Astrocyte (in vitro differentiated cells and primary cell): ENCODE results near the gene RGS9. TPM values are rescaled to one million over a fixed set of nuclear protein-coding genes. Genes with fewer than 3 reads are reported as not detected.

Source experiments
- DNase-seq: peaks from one replicate; pipeline ENCODE4 v3.0.0-alpha.2; 2010; ENCODE audit warnings: low read depth
- FAIRE-seq: peaks from 2 replicates; lab custom pipeline; 2011; peaks lifted over from hg19 to GRCh38; lab: Jason Lieb, UNC
- H2AFZ ChIP-seq: 2 replicates; pipeline ENCODE4 v1.6.0; 2012; ENCODE audit warnings: low read depth, low read length, inconsistent platforms
- H3K27ac ChIP-seq: 2 replicates; pipeline ENCODE4 v1.5.1; 2011; ENCODE audit warnings: low read depth, low read length, inconsistent platforms
- H3K27me3 ChIP-seq: 2 replicates; pipeline ENCODE4 v1.6.0; 2011; ENCODE audit warnings: low read length, inconsistent platforms; ENCODE audit not compliant: insufficient read depth
- H3K36me3 ChIP-seq: 2 replicates; pipeline ENCODE4 v1.5.1; 2011; ENCODE audit warnings: low read length, inconsistent platforms; ENCODE audit not compliant: insufficient read depth
- H3K4me1 ChIP-seq: 2 replicates; pipeline ENCODE4 v1.5.1; 2011; ENCODE audit warnings: low read length, inconsistent platforms; ENCODE audit not compliant: insufficient read depth
- H3K4me2 ChIP-seq: 2 replicates; pipeline ENCODE4 v1.6.0; 2012; ENCODE audit warnings: low read length, inconsistent platforms
- H3K4me3 ChIP-seq: 2 replicates; pipeline ENCODE4 v1.5.1; 2011; ENCODE audit warnings: low read depth, mild to moderate bottlenecking, low read length, inconsistent platforms; ENCODE audit not compliant: insufficient read depth
- H3K79me2 ChIP-seq: 2 replicates; pipeline ENCODE4 v1.6.0; 2012; ENCODE audit warnings: mild to moderate bottlenecking, low read length, inconsistent platforms; ENCODE audit not compliant: insufficient read depth
- H3K9ac ChIP-seq: 2 replicates; pipeline ENCODE4 v1.6.0; 2012; ENCODE audit warnings: mild to moderate bottlenecking, low read length, inconsistent platforms
- H3K9me3 ChIP-seq: 2 replicates; pipeline ENCODE4 v1.5.1; 2012; ENCODE audit warnings: low read depth, mild to moderate bottlenecking, low read length, inconsistent platforms; ENCODE audit not compliant: insufficient read depth
- H4K20me1 ChIP-seq: 2 replicates; pipeline ENCODE4 v1.6.0; 2012; ENCODE audit warnings: low read length, inconsistent platforms; ENCODE audit not compliant: insufficient read depth
- H3K27ac Mint-ChIP-seq: one replicate; pipeline ENCODE4 v1.8.0; 2021; ENCODE audit warnings: mild to moderate bottlenecking, mixed read lengths; ENCODE audit not compliant: unreplicated experiment
- H3K27me3 Mint-ChIP-seq: one replicate; pipeline ENCODE4 v1.8.0; 2021; ENCODE audit warnings: low read depth, mixed read lengths; ENCODE audit not compliant: unreplicated experiment
- H3K36me3 Mint-ChIP-seq: one replicate; pipeline ENCODE4 v1.8.0; 2021; ENCODE audit warnings: low read depth, mixed read lengths; ENCODE audit not compliant: unreplicated experiment
- H3K4me1 Mint-ChIP-seq: one replicate; pipeline ENCODE4 v1.8.0; 2021; ENCODE audit warnings: low read depth, mixed read lengths; ENCODE audit not compliant: unreplicated experiment
- H3K4me3 Mint-ChIP-seq: one replicate; pipeline ENCODE4 v1.8.0; 2021; ENCODE audit warnings: mild to moderate bottlenecking, moderate library complexity, mixed read lengths; ENCODE audit not compliant: unreplicated experiment
- H3K9me3 Mint-ChIP-seq: one replicate; pipeline ENCODE4 v1.8.0; 2021; ENCODE audit warnings: mild to moderate bottlenecking, mixed read lengths; ENCODE audit not compliant: unreplicated experiment
- EZH2 ChIP-seq: IDR thresholded peaks from 2 replicates; pipeline ENCODE4 v1.6.1; 2012; ENCODE audit warnings: mild to moderate bottlenecking, low read length, inconsistent platforms; ENCODE audit not compliant: insufficient read depth
- total RNA-seq: library from RNA; stranded (reverse); gene quantifications from 2 replicates; pipeline ENCODE4 v1.2.1, GENCODE V29; 2021
- TF ChIP-seq, protein P1 (sequence below): IDR thresholded peaks from 2 replicates; pipeline ENCODE4 v1.5.1; 2011; ENCODE audit warnings: low read depth, mild to moderate bottlenecking, inconsistent platforms, low read length, moderate library complexity; ENCODE audit not compliant: insufficient read depth

Gene RGS9
- total RNA-seq, 1 donor from 2014 or later = 9.4 TPM

DNA sequence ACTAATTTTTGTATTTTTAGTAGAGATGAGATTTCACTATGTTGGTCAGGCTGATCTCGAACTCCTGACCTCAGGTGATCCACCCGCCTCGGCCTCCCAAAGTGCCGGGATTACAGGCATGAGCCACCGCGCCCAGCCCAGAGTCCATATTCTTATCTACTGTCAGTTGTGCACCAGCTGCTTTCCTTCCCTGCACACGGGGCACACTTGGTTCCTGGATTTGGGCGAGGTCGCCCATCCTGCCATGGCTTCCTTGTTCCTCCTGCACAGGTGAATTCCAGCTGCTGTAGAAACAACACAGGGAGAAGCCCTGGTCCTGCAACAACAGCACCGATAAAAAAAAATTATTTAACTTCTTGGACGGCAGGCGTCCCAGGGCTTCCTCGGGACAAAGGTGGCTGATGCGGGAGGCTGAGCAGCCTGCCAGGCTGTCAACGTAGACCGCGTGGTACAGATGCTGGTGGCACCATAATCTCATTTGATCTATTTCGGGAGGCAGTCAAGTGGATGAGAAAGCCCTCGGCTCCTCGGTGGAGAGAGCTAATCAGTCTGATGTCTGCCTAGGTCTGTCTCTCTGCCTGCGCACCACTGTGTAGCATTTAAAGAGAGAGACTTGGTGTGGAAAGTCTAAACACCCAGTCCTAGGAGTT, 19.1 kb downstream of the RGS9 start:
- TF ChIP-seq, protein P1, sequence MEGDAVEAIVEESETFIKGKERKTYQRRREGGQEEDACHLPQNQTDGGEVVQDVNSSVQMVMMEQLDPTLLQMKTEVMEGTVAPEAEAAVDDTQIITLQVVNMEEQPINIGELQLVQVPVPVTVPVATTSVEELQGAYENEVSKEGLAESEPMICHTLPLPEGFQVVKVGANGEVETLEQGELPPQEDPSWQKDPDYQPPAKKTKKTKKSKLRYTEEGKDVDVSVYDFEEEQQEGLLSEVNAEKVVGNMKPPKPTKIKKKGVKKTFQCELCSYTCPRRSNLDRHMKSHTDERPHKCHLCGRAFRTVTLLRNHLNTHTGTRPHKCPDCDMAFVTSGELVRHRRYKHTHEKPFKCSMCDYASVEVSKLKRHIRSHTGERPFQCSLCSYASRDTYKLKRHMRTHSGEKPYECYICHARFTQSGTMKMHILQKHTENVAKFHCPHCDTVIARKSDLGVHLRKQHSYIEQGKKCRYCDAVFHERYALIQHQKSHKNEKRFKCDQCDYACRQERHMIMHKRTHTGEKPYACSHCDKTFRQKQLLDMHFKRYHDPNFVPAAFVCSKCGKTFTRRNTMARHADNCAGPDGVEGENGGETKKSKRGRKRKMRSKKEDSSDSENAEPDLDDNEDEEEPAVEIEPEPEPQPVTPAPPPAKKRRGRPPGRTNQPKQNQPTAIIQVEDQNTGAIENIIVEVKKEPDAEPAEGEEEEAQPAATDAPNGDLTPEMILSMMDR = no peak
- peaks cover 6% of the 10 kb centered on the region for H3K27me3 Mint-ChIP-seq
- no peak overlapping the region for H3K4me3 ChIP-seq
- H3K9ac ChIP-seq = no peak overlapping the region
- peaks cover 10% of the 10 kb centered on the region for H3K27me3 ChIP-seq
- FAIRE-seq = no peak
- H3K79me2 ChIP-seq = no peaks in the 10 kb centered on the region
- no peaks in the 10 kb centered on the region for H3K36me3 ChIP-seq
- H2AFZ ChIP-seq = no peak overlapping the region
- H3K27ac ChIP-seq = no peak overlapping the region
- peaks cover 14% of the 10 kb centered on the region for H3K36me3 Mint-ChIP-seq
- H3K9me3 ChIP-seq = no peaks in the 10 kb centered on the region
- H3K4me3 Mint-ChIP-seq = no peak overlapping the region
- no peak overlapping the region for H3K4me2 ChIP-seq
- no peaks in the 10 kb centered on the region for H3K9me3 Mint-ChIP-seq
- DNase-seq = no peak
- peaks cover 20% of the 10 kb centered on the region for H3K4me1 Mint-ChIP-seq
- no peaks in the 10 kb centered on the region for H4K20me1 ChIP-seq
- no peaks in the 10 kb centered on the region for H3K4me1 ChIP-seq
- H3K27ac Mint-ChIP-seq = no peak overlapping the region

- Histone ChIP-seq H2AFZ (no peak overlapping the region), H3K36me3 (no peaks in the 10 kb centered on the region), H3K9me3 (no peaks in the 10 kb centered on the region), H3K4me1 (no peaks in the 10 kb centered on the region), H3K4me3 (no peak overlapping the region), H3K27ac (no peak overlapping the region), H3K79me2 (no peaks in the 10 kb centered on the region), H4K20me1 (no peaks in the 10 kb centered on the region), H3K4me2 (no peak overlapping the region), H3K27me3 (peaks cover 3% of the 10 kb centered on the region), H3K9ac (no peak overlapping the region)
- FAIRE-seq (no peak), DNase-seq (no peak)
- Mint-ChIP-seq H3K27me3 (peaks cover 6% of the 10 kb centered on the region), H3K27ac (no peak overlapping the region), H3K9me3 (no peaks in the 10 kb centered on the region), H3K4me1 (peaks cover 20% of the 10 kb centered on the region), H3K36me3 (peaks cover 14% of the 10 kb centered on the region), H3K4me3 (no peak overlapping the region)
- TF ChIP-seq, protein P1 = no peak
- no peak for TF ChIP-seq EZH2
Observed at GRCh38 chr17:65156835-65157565, 19.8 kb downstream of the RGS9 start.

- DNase-seq (no peak), FAIRE-seq (no peak)
- no peak overlapping the region for H3K27ac Mint-ChIP-seq
- no peaks in the 10 kb centered on the region for H3K36me3 ChIP-seq
- no peak overlapping the region for H3K27ac ChIP-seq
- TF ChIP-seq EZH2 = no peak
- TF ChIP-seq, protein P1 = no peak
- H3K9ac ChIP-seq = no peak overlapping the region
- no peak overlapping the region for H3K4me2 ChIP-seq
- peaks cover 2% of the 10 kb centered on the region for H3K27me3 Mint-ChIP-seq
- peaks cover 14% of the 10 kb centered on the region for H3K36me3 Mint-ChIP-seq
- H3K4me3 ChIP-seq = no peak overlapping the region
- H3K4me1 ChIP-seq = no peaks in the 10 kb centered on the region
- no peak overlapping the region for H2AFZ ChIP-seq
- H4K20me1 ChIP-seq = no peaks in the 10 kb centered on the region
- H3K9me3 Mint-ChIP-seq = no peaks in the 10 kb centered on the region
- H3K4me3 Mint-ChIP-seq = no peak overlapping the region
- no peaks in the 10 kb centered on the region for H3K79me2 ChIP-seq
- no peaks in the 10 kb centered on the region for H3K27me3 ChIP-seq
- no peaks in the 10 kb centered on the region for H3K9me3 ChIP-seq
- H3K4me1 Mint-ChIP-seq = peaks cover 18% of the 10 kb centered on the region
Observed at GRCh38 chr17:65158041-65158440, 20.9 kb downstream of the RGS9 start.
